HCT116 (cell line): ENCODE results near the gene ZNF708. TPM values are rescaled to one million over a fixed set of nuclear protein-coding genes. Genes with fewer than 3 reads are reported as not detected.

Experiments
- ATAC-seq: fragments of 200-7000 bp; cut with Tn5 transposase; 2 replicates; pipeline ENCODE4 v1.9.1; 2020; ENCODE audit warnings: mild to moderate bottlenecking, moderate library complexity
- BruUV-seq: library from RNA; stranded (reverse); fragments of 400-500 nt; replicated peaks from 2 replicates; lab custom pipeline; 2021; lab: Mats Ljungman, UMichigan
- CTCF ChIA-PET: fragments of 300-600 bp; sonication (Branson Sonifier 250); formaldehyde crosslinking; loops from one replicate; lab custom pipeline; 2021; ENCODE audit warnings: antibody characterized with exemption; lab: Charles Lee
- POLR2A ChIA-PET: fragments of 300-600, 350-600 bp; sonication (Branson Sonifier 250); formaldehyde crosslinking; loops from one replicate; lab custom pipeline; 2021; ENCODE audit warnings: antibody characterized with exemption; lab: Charles Lee
- RAD21 ChIA-PET, 2 experiments: fragments of 300-600 bp; sonication (Branson Sonifier 250); formaldehyde crosslinking; loops; one replicate each; lab custom pipeline; 2023; ENCODE audit warnings: low total read pairs in 2 of 2; ENCODE audit not compliant: uncharacterized antibody in 2 of 2, unreplicated experiment in 2 of 2, low non-redundant PET in 1 of 2; lab: Charles Lee
- DNase-seq: peaks from one replicate; pipeline ENCODE4 v3.0.0-alpha.2; 2010; ENCODE audit warnings: low read depth, low spot score
- H2AFZ ChIP-seq: fragments of 200-600 bp; shearing (Covaris generic), sonication (generic); 2 replicates; pipeline ENCODE4 v1.6.1; 2017; ENCODE audit warnings: low read depth, mixed run types, mixed read lengths, antibody characterized with exemption, low read length; ENCODE audit not compliant: poor library complexity, severe bottlenecking
- H3K27ac ChIP-seq: 2 replicates; pipeline ENCODE4 v1.5.1; 2012; ENCODE audit warnings: low read depth, low read length
- H3K27me3 ChIP-seq: fragments of 200-600 bp; sonication (generic); 2 replicates; pipeline ENCODE4 v1.6.1; 2016; ENCODE audit warnings: mixed run types, low read length, mixed read lengths; ENCODE audit not compliant: insufficient read depth
- H3K36me3 ChIP-seq, 2 experiments: fragments of 200-500 bp in 1 of 2; fragments of 200-600 bp in 1 of 2; sonication (Bioruptor generic) in 1 of 2; sonication (generic) in 1 of 2; 2 replicates each; pipeline versions ENCODE4 v1.5.1 to v1.6.1; 2014 to 2016; ENCODE audit warnings: low read length in 2 of 2, inconsistent platforms in 1 of 2, mixed read lengths in 1 of 2, mixed run types in 1 of 2; ENCODE audit not compliant: insufficient read depth in 2 of 2, control insufficient read depth in 1 of 2
- H3K4me1 ChIP-seq, 2 experiments: fragments of 200-600 bp in 1 of 2; sonication (generic) in 1 of 2; 2 replicates each; pipeline versions ENCODE4 v1.5.1 to v1.6.1; 2012 to 2017; ENCODE audit warnings: low read length in 2 of 2, inconsistent platforms in 1 of 2, mild to moderate bottlenecking in 1 of 2, mixed read lengths in 1 of 2, mixed run types in 1 of 2, moderate library complexity in 1 of 2; ENCODE audit not compliant: insufficient read depth in 2 of 2, control insufficient read depth in 1 of 2
- H3K4me2 ChIP-seq: fragments of 200-600 bp; sonication (generic); 2 replicates; pipeline ENCODE4 v1.6.1; 2017; ENCODE audit warnings: mixed run types, low read length, mixed read lengths
- H3K4me3 ChIP-seq, 2 experiments: fragments of 200-600 bp in 1 of 2; sonication (generic) in 1 of 2; replicated peaks in 1 of 2; 2 replicates each; pipeline ENCODE4 v1.5.1; 2011 to 2016; ENCODE audit warnings: low read length in 2 of 2, control low read depth in 1 of 2, low read depth in 1 of 2, mild to moderate bottlenecking in 1 of 2, mixed read lengths in 1 of 2, mixed run types in 1 of 2
- H3K79me2 ChIP-seq: fragments of 200-600 bp; sonication (generic); 2 replicates; pipeline ENCODE4 v1.6.1; 2017; ENCODE audit warnings: mild to moderate bottlenecking, mixed run types, low read length, moderate library complexity, mixed read lengths; ENCODE audit not compliant: insufficient read depth
- H3K9ac ChIP-seq: fragments of 200-600 bp; sonication (generic); 2 replicates; pipeline ENCODE4 v1.6.1; 2016; ENCODE audit warnings: low read length, mixed read lengths
- H3K9me2 ChIP-seq: fragments of 200-600 bp; sonication (generic), shearing (Covaris generic); 2 replicates; pipeline ENCODE4 v1.6.1; 2017; ENCODE audit warnings: mixed run types, mild to moderate bottlenecking, moderate library complexity; ENCODE audit not compliant: insufficient read depth
- H3K9me3 ChIP-seq, 2 experiments: fragments of 200-500 bp in 1 of 2; fragments of 200-600 bp in 1 of 2; sonication (Bioruptor generic) in 1 of 2; sonication (generic) in 1 of 2; 2 replicates each; pipeline ENCODE4 v1.6.1; 2014 to 2017; ENCODE audit warnings: low read length in 2 of 2, mixed read lengths in 2 of 2, inconsistent platforms in 1 of 2, low read depth in 1 of 2, mild to moderate bottlenecking in 1 of 2, mixed run types in 1 of 2, moderate library complexity in 1 of 2; ENCODE audit not compliant: control insufficient read depth in 1 of 2, insufficient read depth in 1 of 2
- H4K20me1 ChIP-seq: fragments of 200-600 bp; sonication (generic), shearing (Covaris generic); 2 replicates; pipeline ENCODE4 v1.6.1; 2017; ENCODE audit warnings: mixed run types, mild to moderate bottlenecking, moderate library complexity; ENCODE audit not compliant: insufficient read depth
- CBX3 ChIP-seq: IDR thresholded peaks from 2 replicates; pipeline ENCODE4 v1.6.1; 2012; ENCODE audit warnings: low read depth
- EZH2 ChIP-seq: fragments of 200-600 bp; sonication (generic); IDR thresholded peaks from 2 replicates; pipeline ENCODE4 v1.6.1; 2017; ENCODE audit warnings: antibody characterized with exemption, mixed run types
- JUND ChIP-seq: IDR thresholded peaks from 2 replicates; pipeline ENCODE4 v1.6.1; 2012
- POLR2AphosphoS5 ChIP-seq: IDR thresholded peaks from 2 replicates; pipeline ENCODE4 v1.6.1; 2011; ENCODE audit warnings: mild to moderate bottlenecking, low read depth, low read length, moderate library complexity
- RAD21 ChIP-seq: IDR thresholded peaks from 2 replicates; pipeline ENCODE4 v1.6.1; 2012; ENCODE audit warnings: low read depth, mild to moderate bottlenecking
- SIN3A ChIP-seq: IDR thresholded peaks from 2 replicates; pipeline ENCODE4 v1.6.1; 2012; ENCODE audit warnings: low read depth
- TCF7L2 ChIP-seq: IDR thresholded peaks from 2 replicates; pipeline ENCODE4 v1.7.0; 2011; ENCODE audit warnings: borderline replicate concordance, inconsistent platforms; ENCODE audit not compliant: insufficient read depth, insufficient read length; ENCODE audit errors: extremely low read depth
- YY1 ChIP-seq: IDR thresholded peaks from 2 replicates; pipeline ENCODE4 v1.6.1; 2011; ENCODE audit warnings: low read length, low read depth, moderate library complexity, mild to moderate bottlenecking; ENCODE audit not compliant: insufficient replicate concordance; ENCODE audit errors: extremely low read depth
- ZFX ChIP-seq: fragments of 450-650 bp; IDR thresholded peaks from 2 replicates; pipeline ENCODE4 v1.6.1; 2017
- ZNF274 ChIP-seq: fragments of 200-500 bp; sonication (Bioruptor generic); IDR thresholded peaks from 2 replicates; pipeline ENCODE4 v1.6.1; 2014; ENCODE audit warnings: mild to moderate bottlenecking, low read depth, low read length, inconsistent platforms
- intact Hi-C: fragments of 100-400 bp; cut with micrococcal nuclease; formaldehyde crosslinking; loops from 2 replicates; pipeline ENCODE4 v1.10.0; 2022
- total RNA-seq: library from RNA; stranded (reverse); gene quantifications from one replicate; pipeline ENCODE4 v1.2.1, GENCODE V29; 2021; ENCODE audit not compliant: unreplicated experiment
- TF ChIP-seq, protein P1 (sequence below): IDR thresholded peaks from 2 replicates; pipeline ENCODE4 v1.6.1; 2012
- TF ChIP-seq, protein P2 (sequence below): IDR thresholded peaks from 2 replicates; pipeline ENCODE4 v1.6.1; 2012
- TF ChIP-seq, protein P3 (sequence below), 3 experiments: fragments of 200-600 bp in 1 of 3; sonication (generic) in 1 of 3; IDR thresholded peaks in 2 of 3; conservative IDR thresholded peaks in 1 of 3; 2 replicates each; pipeline ENCODE4 v1.5.1; 2012 to 2017; ENCODE audit warnings: low read depth in 2 of 3, low read length in 2 of 3, antibody characterized with exemption in 1 of 3, borderline replicate concordance in 1 of 3, control low read depth in 1 of 3, mild to moderate bottlenecking in 1 of 3, mixed read lengths in 1 of 3, mixed run types in 1 of 3, moderate library complexity in 1 of 3; ENCODE audit not compliant: insufficient read depth in 1 of 3
- TF ChIP-seq, protein P4 (sequence below): IDR thresholded peaks from 2 replicates; pipeline ENCODE4 v1.6.1; 2011; ENCODE audit warnings: mild to moderate bottlenecking, low read length, moderate library complexity; ENCODE audit not compliant: insufficient replicate concordance; ENCODE audit errors: extremely low read depth

ZNF708 gene
- total RNA-seq, 1 experiment from 2014 or later, result 5.3 TPM

DNA sequence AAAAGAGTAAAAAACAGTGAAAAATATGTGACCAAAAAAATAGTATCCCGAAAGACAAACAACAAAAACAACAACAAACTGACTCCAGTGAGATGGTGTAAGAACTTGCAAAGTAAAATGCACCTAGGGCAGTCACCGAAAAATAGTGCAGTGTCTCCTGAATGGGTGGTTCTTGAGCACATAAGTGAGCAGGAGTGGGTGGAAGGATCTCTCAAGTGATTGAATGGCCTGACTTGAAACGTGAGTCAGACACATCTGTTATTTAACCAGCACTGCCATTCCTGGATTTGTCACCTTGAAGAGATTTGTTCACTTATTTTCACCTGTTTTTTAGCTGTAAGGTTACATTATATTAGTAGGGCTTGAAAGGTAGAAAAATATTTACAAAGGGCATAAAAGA lies 33.1 kb upstream of the ZNF708 start:
- no peak overlapping the region for H3K27ac ChIP-seq
- peaks cover 17% of the 10 kb centered on the region for H3K79me2 ChIP-seq
- H2AFZ ChIP-seq, result no peak overlapping the region
- no peaks in the 10 kb centered on the region; a peak in 1 of 4 replicates for H3K4me1 ChIP-seq
- ATAC-seq, result no peak
- H3K4me3 ChIP-seq, result no peak overlapping the region
- DNase-seq, result no peak
- ChIA-PET RAD21 (no interaction called here), POLR2A (no interaction called here), CTCF (no interaction called here)
- no peaks in the 10 kb centered on the region for H3K27me3 ChIP-seq
- H3K9me2 ChIP-seq, result no peaks in the 10 kb centered on the region
- TF ChIP-seq SIN3A (no peak), TCF7L2 (no peak), ZNF274 (no peak), POLR2AphosphoS5 (no peak), ZFX (no peak), CBX3 (no peak), YY1 (no peak), EZH2 (no peak), RAD21 (no peak), JUND (no peak)
- TF ChIP-seq, protein P1, sequence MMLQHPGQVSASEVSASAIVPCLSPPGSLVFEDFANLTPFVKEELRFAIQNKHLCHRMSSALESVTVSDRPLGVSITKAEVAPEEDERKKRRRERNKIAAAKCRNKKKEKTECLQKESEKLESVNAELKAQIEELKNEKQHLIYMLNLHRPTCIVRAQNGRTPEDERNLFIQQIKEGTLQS, result no peak
- TF ChIP-seq, protein P2, sequence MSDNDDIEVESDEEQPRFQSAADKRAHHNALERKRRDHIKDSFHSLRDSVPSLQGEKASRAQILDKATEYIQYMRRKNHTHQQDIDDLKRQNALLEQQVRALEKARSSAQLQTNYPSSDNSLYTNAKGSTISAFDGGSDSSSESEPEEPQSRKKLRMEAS, result no peak
- TF ChIP-seq, protein P3, sequence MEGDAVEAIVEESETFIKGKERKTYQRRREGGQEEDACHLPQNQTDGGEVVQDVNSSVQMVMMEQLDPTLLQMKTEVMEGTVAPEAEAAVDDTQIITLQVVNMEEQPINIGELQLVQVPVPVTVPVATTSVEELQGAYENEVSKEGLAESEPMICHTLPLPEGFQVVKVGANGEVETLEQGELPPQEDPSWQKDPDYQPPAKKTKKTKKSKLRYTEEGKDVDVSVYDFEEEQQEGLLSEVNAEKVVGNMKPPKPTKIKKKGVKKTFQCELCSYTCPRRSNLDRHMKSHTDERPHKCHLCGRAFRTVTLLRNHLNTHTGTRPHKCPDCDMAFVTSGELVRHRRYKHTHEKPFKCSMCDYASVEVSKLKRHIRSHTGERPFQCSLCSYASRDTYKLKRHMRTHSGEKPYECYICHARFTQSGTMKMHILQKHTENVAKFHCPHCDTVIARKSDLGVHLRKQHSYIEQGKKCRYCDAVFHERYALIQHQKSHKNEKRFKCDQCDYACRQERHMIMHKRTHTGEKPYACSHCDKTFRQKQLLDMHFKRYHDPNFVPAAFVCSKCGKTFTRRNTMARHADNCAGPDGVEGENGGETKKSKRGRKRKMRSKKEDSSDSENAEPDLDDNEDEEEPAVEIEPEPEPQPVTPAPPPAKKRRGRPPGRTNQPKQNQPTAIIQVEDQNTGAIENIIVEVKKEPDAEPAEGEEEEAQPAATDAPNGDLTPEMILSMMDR (IDR thresholded peaks at IDR 0.05 in 2 of 3, conservative IDR thresholded peaks at IDR 0.05 in 1 of 3; ENCODE audit: borderline replicate concordance in 1 of 3, insufficient read depth in 1 of 3, low read depth in 2 of 3, low read length in 2 of 3), result no peak
- TF ChIP-seq, protein P4, sequence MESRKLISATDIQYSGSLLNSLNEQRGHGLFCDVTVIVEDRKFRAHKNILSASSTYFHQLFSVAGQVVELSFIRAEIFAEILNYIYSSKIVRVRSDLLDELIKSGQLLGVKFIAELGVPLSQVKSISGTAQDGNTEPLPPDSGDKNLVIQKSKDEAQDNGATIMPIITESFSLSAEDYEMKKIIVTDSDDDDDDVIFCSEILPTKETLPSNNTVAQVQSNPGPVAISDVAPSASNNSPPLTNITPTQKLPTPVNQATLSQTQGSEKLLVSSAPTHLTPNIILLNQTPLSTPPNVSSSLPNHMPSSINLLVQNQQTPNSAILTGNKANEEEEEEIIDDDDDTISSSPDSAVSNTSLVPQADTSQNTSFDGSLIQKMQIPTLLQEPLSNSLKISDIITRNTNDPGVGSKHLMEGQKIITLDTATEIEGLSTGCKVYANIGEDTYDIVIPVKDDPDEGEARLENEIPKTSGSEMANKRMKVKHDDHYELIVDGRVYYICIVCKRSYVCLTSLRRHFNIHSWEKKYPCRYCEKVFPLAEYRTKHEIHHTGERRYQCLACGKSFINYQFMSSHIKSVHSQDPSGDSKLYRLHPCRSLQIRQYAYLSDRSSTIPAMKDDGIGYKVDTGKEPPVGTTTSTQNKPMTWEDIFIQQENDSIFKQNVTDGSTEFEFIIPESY, result no peak
- no peak overlapping the region for H3K4me2 ChIP-seq
- H3K36me3 ChIP-seq, result peaks cover 10 to 25% of the 10 kb centered on the region in 2 experiments
- intact Hi-C loops, result no loop called here
- no TSS peak for BruUV-seq
- no peak overlapping the region for H3K9ac ChIP-seq
- no peaks in the 10 kb centered on the region for H4K20me1 ChIP-seq
- no peaks in the 10 kb centered on the region for H3K9me3 ChIP-seq
